Medulla oblongata (tissue), 1 donor: ENCODE results near the gene IL36RN.

Source experiments
- DNase-seq: peaks from one replicate; pipeline ENCODE4 v3.0.0-alpha.2; 2015; ENCODE audit errors: extremely low spot score

IL36RN gene

GRCh38 chr2:113058998-113059960 lies at the start of gene IL36RN:
Gene IL36RN, plus strand, starts transcription at chr2:113059198. Its CDS starts 241 bp downstream, at chr2:113059439.
- DNase-seq: no peak

- DNase-seq: no peak
Measured at GRCh38 chr2:113009622-113010021, 49.4 kb upstream of the IL36RN start.

- DNase-seq: no peak
Measured at GRCh38 chr2:113010088-113010487, 48.9 kb upstream of the IL36RN start.

GRCh38 chr2:113011108-113011507 lies 47.9 kb upstream of the IL36RN start:
- DNase-seq: no peak

GRCh38 chr2:113012436-113013335 lies 46.3 kb upstream of the IL36RN start:
- DNase-seq: no peak

- no peak for DNase-seq
Measured at GRCh38 chr2:113013336-113013661, 45.7 kb upstream of the IL36RN start.

GRCh38 chr2:113014067-113014466 lies 44.9 kb upstream of the IL36RN start:
- DNase-seq: no peak

- DNase-seq: no peak
Measured at GRCh38 chr2:113015042-113015441, 44.0 kb upstream of the IL36RN start.

- no peak for DNase-seq
Measured at GRCh38 chr2:113015655-113016054, 43.3 kb upstream of the IL36RN start.

- DNase-seq: no peak
Measured at GRCh38 chr2:113018509-113018908, 40.5 kb upstream of the IL36RN start.

- no peak for DNase-seq
Measured at GRCh38 chr2:113021312-113021711, 37.7 kb upstream of the IL36RN start.

- no peak for DNase-seq
Measured at GRCh38 chr2:113024764-113025163, 34.2 kb upstream of the IL36RN start.

GRCh38 chr2:113025737-113026136 lies 33.3 kb upstream of the IL36RN start:
- peak; percentile 14 for DNase-seq

GRCh38 chr2:113027691-113028090 lies 31.3 kb upstream of the IL36RN start:
- no peak for DNase-seq

- no peak for DNase-seq
Measured at GRCh38 chr2:113028112-113028511, 30.9 kb upstream of the IL36RN start.

GRCh38 chr2:113032737-113033136 lies 26.3 kb upstream of the IL36RN start:
- no peak for DNase-seq

GRCh38 chr2:113034016-113034415 lies 25.0 kb upstream of the IL36RN start:
- no peak for DNase-seq

GRCh38 chr2:113036763-113037162 lies 22.2 kb upstream of the IL36RN start:
- no peak for DNase-seq

GRCh38 chr2:113038291-113038690 lies 20.7 kb upstream of the IL36RN start:
- no peak for DNase-seq

- DNase-seq: no peak
Measured at GRCh38 chr2:113039158-113039557, 19.8 kb upstream of the IL36RN start.

- DNase-seq: no peak
Measured at GRCh38 chr2:113039719-113040118, 19.3 kb upstream of the IL36RN start.

- no peak for DNase-seq
Measured at GRCh38 chr2:113041871-113042270, 17.1 kb upstream of the IL36RN start.

GRCh38 chr2:113046465-113046864 lies 12.5 kb upstream of the IL36RN start:
- no peak for DNase-seq
